ENCODE measurements around the gene CS.
"Not testable (repeated sequence)": the region's sequence is repeated elsewhere in the genome, so short reads cannot be mapped to it uniquely, and the experiment has no call there.

Gene CS

DNA sequence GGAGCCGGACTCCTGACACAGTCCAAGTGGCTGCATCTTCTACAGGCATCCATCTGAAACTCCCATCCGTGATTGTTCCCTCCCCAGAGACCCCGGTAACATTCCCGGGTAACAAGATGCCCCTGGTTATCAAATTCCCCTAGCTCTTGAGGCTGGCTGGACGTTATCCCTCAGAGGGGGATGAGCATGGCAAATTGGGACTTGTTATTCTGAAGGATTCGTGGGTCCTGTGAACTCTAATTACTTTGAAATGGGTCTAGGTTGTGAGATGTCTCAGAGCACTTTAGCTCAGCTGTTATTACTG is 34.3 kb upstream of the CS start:
- H3K27ac ChIP-seq (ENCODE audit: low read length): no peak overlapping the region

GRCh38 chr12:56333679-56334489 is 33.8 kb upstream of the CS start, which contains the start of gene PAN2:
TSS of gene PAN2 (minus strand) at chr12:56334000. CDS start at chr12:56333094, 906 bp downstream.
- Histone ChIP-seq H3K4me1 (ENCODE audit: insufficient read depth, low read length) (peaks cover 19% of the 10 kb centered on the region), H3K4me3 (ENCODE audit: low read length) (peak within 1 kb of the TSS; percentile 83), H3K27ac (ENCODE audit: low read length) (peak within 1 kb of the TSS; percentile 93), H3K27me3 (ENCODE audit: insufficient read depth, low read length) (no peaks in the 10 kb centered on the region), H3K36me3 (ENCODE audit: insufficient read depth, low read depth, low read length) (no peaks in the 10 kb centered on the region), H3K9ac (ENCODE audit: low read depth, low read length) (peak within 1 kb of the TSS; percentile 94), H3K9me3 (ENCODE audit: insufficient read depth, low read depth, low read length) (no peaks in the 10 kb centered on the region)

More for the DNA sequence above, 34.3 kb upstream of the CS start:
- Histone ChIP-seq H3K9ac (ENCODE audit: low read depth, low read length) (peak overlapping the region; percentile 94), H3K27me3 (ENCODE audit: insufficient read depth, low read length) (no peaks in the 10 kb centered on the region), H3K36me3 (ENCODE audit: insufficient read depth, low read depth, low read length) (no peaks in the 10 kb centered on the region), H3K9me3 (ENCODE audit: insufficient read depth, low read depth, low read length) (no peaks in the 10 kb centered on the region), H3K4me3 (ENCODE audit: low read length) (peak overlapping the region; percentile 83), H3K4me1 (ENCODE audit: insufficient read depth, low read length) (peaks cover 24% of the 10 kb centered on the region)

- H3K4me1 ChIP-seq (ENCODE audit: insufficient read depth, low read length): peaks cover 15% of the 10 kb centered on the region
- peak overlapping the region; percentile 83 for H3K4me3 ChIP-seq (ENCODE audit: low read length)
- H3K27ac ChIP-seq (ENCODE audit: low read length): peak overlapping the region; percentile 93
- H3K9me3 ChIP-seq (ENCODE audit: insufficient read depth, low read depth, low read length): no peaks in the 10 kb centered on the region
- no peaks in the 10 kb centered on the region for H3K27me3 ChIP-seq (ENCODE audit: insufficient read depth, low read length)
- H3K9ac ChIP-seq (ENCODE audit: low read depth, low read length): peak overlapping the region; percentile 94
- H3K36me3 ChIP-seq (ENCODE audit: insufficient read depth, low read depth, low read length): no peaks in the 10 kb centered on the region
Observed at GRCh38 chr12:56333197-56333678, 33.1 kb upstream of the CS start.

DNA sequence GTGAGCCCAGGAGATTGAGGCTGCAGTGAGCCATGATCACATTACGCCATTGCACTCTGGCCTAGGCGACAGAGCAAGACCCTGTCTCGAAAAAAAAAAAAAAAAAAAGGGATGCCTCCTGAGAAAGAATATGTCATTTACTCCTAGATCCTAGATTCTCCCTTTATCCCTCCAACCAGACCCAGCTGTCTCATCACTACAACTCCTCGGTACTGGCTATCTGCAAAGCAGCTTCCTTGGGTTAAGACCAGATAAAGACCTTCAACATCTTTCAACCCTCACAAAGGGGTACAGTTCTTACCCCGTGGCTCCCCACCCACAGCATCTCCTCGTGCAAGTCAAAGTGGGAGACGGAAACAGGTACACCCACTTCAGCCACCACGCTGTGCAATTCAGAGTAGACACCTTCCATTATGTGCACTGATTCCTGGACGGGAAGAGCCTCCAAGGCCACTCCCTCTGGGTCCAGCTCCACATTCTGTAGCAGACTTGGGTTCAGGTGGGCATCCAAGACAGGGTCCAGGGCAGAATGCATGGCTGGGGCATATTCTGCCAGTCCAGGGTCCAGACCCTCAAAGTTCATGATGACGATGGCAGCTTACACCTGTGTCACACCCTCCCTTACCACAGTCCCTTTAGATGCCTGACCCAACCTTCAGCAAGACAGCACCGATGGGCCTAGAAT is 32.5 kb upstream of the CS start:
- Histone ChIP-seq H3K27ac (ENCODE audit: low read length) (peak overlapping the region; percentile 93), H3K9ac (ENCODE audit: low read depth, low read length) (peak overlapping the region; percentile 94; the same call in 1 of the 2 replicates), H3K4me3 (ENCODE audit: low read length) (peak overlapping the region; percentile 83), H3K9me3 (ENCODE audit: insufficient read depth, low read depth, low read length) (no peaks in the 10 kb centered on the region), H3K27me3 (ENCODE audit: insufficient read depth, low read length) (no peaks in the 10 kb centered on the region), H3K36me3 (ENCODE audit: insufficient read depth, low read depth, low read length) (no peaks in the 10 kb centered on the region), H3K4me1 (ENCODE audit: insufficient read depth, low read length) (peaks cover 9% of the 10 kb centered on the region)

- H3K9ac ChIP-seq (ENCODE audit: low read depth, low read length): no peak overlapping the region
- no peak overlapping the region for H3K27ac ChIP-seq (ENCODE audit: low read length)
- H3K9me3 ChIP-seq (ENCODE audit: insufficient read depth, low read depth, low read length): no peaks in the 10 kb centered on the region
- H3K27me3 ChIP-seq (ENCODE audit: insufficient read depth, low read length): no peaks in the 10 kb centered on the region
- peaks cover 7% of the 10 kb centered on the region for H3K4me1 ChIP-seq (ENCODE audit: insufficient read depth, low read length)
- H3K36me3 ChIP-seq (ENCODE audit: insufficient read depth, low read depth, low read length): peaks cover 6% of the 10 kb centered on the region
- no peak overlapping the region for H3K4me3 ChIP-seq (ENCODE audit: low read length)
Observed at GRCh38 chr12:56330936-56331490, 30.9 kb upstream of the CS start.

GRCh38 chr12:56326533-56326932 is 26.4 kb upstream of the CS start:
- Histone ChIP-seq H3K27me3 (ENCODE audit: insufficient read depth, low read length) (no peaks in the 10 kb centered on the region), H3K27ac (ENCODE audit: low read length) (no peak overlapping the region), H3K9ac (ENCODE audit: low read depth, low read length) (no peak overlapping the region), H3K36me3 (ENCODE audit: insufficient read depth, low read depth, low read length) (peaks cover 36% of the 10 kb centered on the region), H3K4me3 (ENCODE audit: low read length) (no peak overlapping the region), H3K4me1 (ENCODE audit: insufficient read depth, low read length) (no peaks in the 10 kb centered on the region), H3K9me3 (ENCODE audit: insufficient read depth, low read depth, low read length) (no peaks in the 10 kb centered on the region)

DNA sequence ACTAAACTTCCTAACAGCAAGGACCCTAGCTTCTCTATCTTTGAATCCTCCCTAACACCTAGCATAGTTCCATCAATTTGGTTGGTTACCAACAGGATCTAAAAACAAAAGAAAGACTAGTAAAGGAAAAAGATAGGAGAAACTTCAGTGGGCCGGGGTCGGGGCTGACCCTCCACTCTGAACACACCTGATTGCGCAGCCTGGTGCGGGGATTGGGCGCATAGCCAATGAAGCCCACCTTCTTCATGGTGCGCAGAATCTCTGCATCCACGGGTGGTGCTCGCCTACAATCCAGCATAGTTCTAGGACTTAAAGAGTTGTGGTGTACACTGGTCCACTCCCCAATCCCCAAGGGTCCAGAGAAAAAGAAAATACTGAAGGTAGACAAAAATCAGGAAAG is 26.0 kb upstream of the CS start:
- H3K36me3 ChIP-seq (ENCODE audit: insufficient read depth, low read depth, low read length): peaks cover 36% of the 10 kb centered on the region
- H3K27me3 ChIP-seq (ENCODE audit: insufficient read depth, low read length): no peaks in the 10 kb centered on the region
- H3K27ac ChIP-seq (ENCODE audit: low read length): no peak overlapping the region
- H3K9ac ChIP-seq (ENCODE audit: low read depth, low read length): no peak overlapping the region
- no peaks in the 10 kb centered on the region for H3K4me1 ChIP-seq (ENCODE audit: insufficient read depth, low read length)
- H3K4me3 ChIP-seq (ENCODE audit: low read length): no peak overlapping the region
- H3K9me3 ChIP-seq (ENCODE audit: insufficient read depth, low read depth, low read length): no peaks in the 10 kb centered on the region

DNA sequence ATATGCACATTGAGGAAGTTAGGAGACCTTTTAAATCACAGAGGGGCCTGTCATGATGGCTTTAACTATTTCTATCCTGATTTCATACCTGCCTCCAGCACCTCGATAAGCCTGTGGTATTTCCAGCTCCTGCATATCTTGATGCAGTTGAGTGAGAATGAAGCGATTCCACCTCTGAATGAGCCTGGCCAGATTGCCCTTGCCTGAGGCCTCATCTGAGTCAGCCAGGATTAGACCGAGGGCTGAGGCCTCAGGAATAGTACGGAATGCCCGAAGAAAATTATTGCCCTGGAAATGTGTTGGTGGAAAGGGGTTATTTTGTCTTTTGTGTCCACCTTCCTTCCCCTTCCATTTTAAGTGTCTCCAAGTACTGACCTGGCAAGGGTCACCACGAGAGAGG is 24.1 kb upstream of the CS start:
- Histone ChIP-seq H3K9me3 (ENCODE audit: insufficient read depth, low read depth, low read length) (no peaks in the 10 kb centered on the region), H3K27ac (ENCODE audit: low read length) (no peak overlapping the region), H3K27me3 (ENCODE audit: insufficient read depth, low read length) (no peaks in the 10 kb centered on the region), H3K9ac (ENCODE audit: low read depth, low read length) (no peak overlapping the region), H3K4me3 (ENCODE audit: low read length) (no peak overlapping the region), H3K4me1 (ENCODE audit: insufficient read depth, low read length) (no peaks in the 10 kb centered on the region), H3K36me3 (ENCODE audit: insufficient read depth, low read depth, low read length) (peaks cover 44% of the 10 kb centered on the region)

- H3K9me3 ChIP-seq (ENCODE audit: insufficient read depth, low read depth, low read length); H3K9ac ChIP-seq (ENCODE audit: low read depth, low read length); H3K27ac ChIP-seq (ENCODE audit: low read length); H3K27me3 ChIP-seq (ENCODE audit: insufficient read depth, low read length); H3K4me3 ChIP-seq (ENCODE audit: low read length); H3K4me1 ChIP-seq (ENCODE audit: insufficient read depth, low read length): not testable (repeated sequence)
- peaks cover 49% of the 10 kb centered on the region for H3K36me3 ChIP-seq (ENCODE audit: insufficient read depth, low read depth, low read length)
Observed at GRCh38 chr12:56321610-56322009, 21.5 kb upstream of the CS start.

- Histone ChIP-seq H3K27ac (ENCODE audit: low read length) (no peak overlapping the region), H3K36me3 (ENCODE audit: insufficient read depth, low read depth, low read length) (peaks cover 43% of the 10 kb centered on the region), H3K9ac (ENCODE audit: low read depth, low read length) (no peak overlapping the region), H3K9me3 (ENCODE audit: insufficient read depth, low read depth, low read length) (no peaks in the 10 kb centered on the region), H3K4me1 (ENCODE audit: insufficient read depth, low read length) (no peaks in the 10 kb centered on the region), H3K4me3 (ENCODE audit: low read length) (no peak overlapping the region), H3K27me3 (ENCODE audit: insufficient read depth, low read length) (no peaks in the 10 kb centered on the region)
Observed at GRCh38 chr12:56321027-56321426, 20.9 kb upstream of the CS start.

DNA sequence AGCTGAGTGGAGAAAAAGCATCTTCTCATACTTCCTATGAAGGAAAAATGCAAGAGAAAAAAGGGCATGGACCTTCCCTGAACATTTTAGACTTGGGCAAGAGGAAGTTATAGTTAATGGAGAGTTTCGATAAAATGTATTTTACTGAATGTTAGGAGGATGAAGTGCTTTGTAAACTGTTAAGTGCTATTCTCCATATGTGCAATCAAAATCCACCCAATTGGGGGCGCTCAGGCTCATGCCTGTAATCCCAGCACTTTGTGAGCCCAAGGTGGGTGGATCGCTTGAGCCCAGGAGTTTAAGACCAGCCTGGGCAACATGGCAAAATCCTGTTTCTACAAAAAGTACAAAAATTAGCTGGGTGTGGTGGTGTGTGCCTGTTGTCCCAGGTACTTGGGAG is 17.5 kb upstream of the CS start:
- Histone ChIP-seq H3K27me3 (ENCODE audit: insufficient read depth, low read length) (no peaks in the 10 kb centered on the region), H3K9ac (ENCODE audit: low read depth, low read length) (no peak overlapping the region), H3K9me3 (ENCODE audit: insufficient read depth, low read depth, low read length) (no peaks in the 10 kb centered on the region), H3K36me3 (ENCODE audit: insufficient read depth, low read depth, low read length) (peaks cover 35% of the 10 kb centered on the region), H3K27ac (ENCODE audit: low read length) (no peak overlapping the region), H3K4me3 (ENCODE audit: low read length) (no peak overlapping the region), H3K4me1 (ENCODE audit: insufficient read depth, low read length) (peaks cover 7% of the 10 kb centered on the region)
